HG03439 (cell line): ENCODE results near the gene CAMTA1.

ENCODE experiments used
- ATAC-seq: cut with Tn5 transposase; IDR thresholded peaks from one replicate; pipeline ENCODE4 v1.9.1; 2021; ENCODE audit warnings: mild to moderate bottlenecking, moderate library complexity; ENCODE audit not compliant: unreplicated experiment

CAMTA1 gene

DNA sequence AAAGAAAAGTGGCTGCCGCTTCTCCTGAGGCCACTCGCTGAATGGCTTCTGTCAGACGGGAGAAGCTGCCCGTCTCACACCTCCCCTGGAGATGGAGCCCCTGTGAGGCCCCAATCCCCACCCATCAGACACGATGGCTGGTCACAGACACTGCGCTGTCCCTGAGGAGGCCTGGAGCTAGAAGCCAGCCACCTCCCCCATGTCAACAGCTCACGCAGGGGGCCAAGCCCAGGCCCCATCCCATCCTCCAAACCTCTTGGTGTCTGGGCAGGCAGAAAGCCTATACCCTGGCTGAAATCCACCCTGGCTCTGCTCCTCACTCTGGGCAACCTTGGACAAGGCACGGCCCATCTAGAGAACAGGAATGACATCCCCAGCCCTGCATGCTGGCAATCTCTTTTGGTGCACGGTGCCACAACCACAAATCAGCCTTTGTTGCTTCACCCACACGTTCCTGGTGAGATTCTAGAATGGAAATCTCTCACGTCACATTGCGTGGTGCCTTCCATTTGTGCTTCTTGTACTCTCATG lies 711.9 kb downstream of the CAMTA1 start:
- no peak for ATAC-seq

DNA sequence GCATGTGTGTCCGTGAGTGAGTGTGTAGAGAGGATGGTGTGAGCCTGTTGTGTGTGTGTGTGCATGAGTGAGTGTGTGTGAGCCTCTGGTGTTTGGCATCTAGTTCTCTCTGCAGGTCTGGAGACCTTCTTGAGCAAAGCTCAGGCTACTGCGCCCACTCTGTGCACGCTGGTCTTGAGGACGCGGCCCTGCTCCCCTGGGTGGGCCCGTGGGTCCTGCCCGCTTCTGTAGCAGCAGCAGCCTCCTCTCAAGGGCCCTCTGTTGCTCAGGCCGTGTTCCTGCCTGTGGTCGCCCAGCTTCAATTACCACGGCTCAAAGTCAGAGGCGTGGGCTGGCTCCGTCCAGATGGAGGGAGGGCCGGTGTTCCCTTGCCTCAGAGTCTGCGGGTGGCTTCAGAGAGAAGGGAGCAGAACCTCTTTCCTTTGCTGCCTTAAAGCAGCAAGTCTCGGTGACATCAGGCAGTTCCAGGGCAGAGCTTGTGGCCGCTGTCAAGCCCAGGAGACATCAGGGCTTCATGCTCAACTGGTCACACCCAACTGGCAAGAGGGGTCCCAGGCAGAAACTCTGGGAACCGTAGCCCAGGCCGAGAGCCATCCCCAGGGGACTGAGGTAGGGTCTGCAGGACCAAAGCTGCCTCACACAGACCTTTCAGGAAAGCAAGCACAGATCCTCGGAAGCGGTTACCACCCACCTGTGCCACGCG lies 715.3 kb downstream of the CAMTA1 start:
- no peak for ATAC-seq

DNA sequence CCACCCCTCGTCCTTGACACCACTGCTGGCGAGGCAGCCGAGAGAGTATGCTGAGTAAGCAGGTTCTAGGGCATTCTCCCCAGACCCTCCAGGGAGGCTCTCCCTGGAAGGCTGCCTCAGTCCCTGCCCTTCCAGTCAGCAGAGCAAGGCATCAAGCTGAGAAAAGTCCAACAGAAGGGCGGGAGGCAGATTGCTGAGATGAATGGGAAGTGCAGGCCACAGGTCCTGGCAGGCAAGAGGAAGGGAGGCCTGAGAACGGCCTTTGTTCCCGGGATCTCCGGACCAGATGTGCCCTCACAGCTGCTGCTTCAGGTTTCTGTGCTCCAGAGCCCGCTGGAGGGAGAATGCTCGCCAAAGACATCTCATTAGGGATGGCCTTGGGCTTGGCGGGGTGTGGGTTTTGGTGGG lies 715.8 kb downstream of the CAMTA1 start:
- ATAC-seq, result no peak

DNA sequence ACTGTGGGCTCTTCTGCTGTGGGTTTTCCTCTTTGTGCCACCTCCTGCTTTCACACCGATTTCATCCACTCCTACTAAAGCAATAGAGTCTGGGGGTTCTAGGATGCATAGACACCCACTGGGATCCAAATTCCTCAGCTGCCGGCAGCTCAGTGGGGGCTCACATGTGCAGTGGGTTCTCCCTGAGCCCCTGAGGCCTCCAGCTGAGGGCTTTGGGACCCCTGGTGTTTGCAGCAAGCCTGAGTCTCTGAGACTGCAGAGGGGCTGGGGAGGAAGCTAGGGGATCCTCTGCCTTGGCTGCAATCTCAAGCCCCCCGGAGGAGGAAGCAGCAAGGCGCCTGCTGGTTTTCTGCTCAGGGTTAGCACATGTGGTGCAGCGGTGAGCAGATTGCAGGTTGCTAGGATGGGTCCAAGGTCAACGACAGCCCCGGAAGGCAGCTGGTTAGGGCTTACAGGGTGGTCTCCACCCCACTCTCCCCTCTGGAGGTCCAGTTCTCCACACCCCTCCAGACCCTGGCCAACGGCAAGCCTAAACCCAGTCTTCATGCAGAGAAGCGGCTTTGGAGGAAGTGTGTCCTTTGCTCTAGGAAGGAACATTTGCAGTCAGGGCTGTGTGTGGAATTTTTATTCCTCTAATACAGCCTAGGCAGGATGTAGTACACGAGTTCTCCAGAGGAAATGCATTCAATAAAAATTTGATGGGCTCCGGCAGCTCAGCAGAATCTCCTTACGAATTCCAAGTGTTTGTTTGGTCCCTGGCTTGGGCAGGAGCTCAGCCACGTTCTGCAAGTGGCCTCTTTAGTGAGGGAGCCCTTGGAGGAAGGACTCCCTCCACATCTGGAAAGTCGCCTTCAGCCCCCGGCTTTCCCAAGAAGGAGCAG lies 716.7 kb downstream of the CAMTA1 start:
- ATAC-seq, result no peak

DNA sequence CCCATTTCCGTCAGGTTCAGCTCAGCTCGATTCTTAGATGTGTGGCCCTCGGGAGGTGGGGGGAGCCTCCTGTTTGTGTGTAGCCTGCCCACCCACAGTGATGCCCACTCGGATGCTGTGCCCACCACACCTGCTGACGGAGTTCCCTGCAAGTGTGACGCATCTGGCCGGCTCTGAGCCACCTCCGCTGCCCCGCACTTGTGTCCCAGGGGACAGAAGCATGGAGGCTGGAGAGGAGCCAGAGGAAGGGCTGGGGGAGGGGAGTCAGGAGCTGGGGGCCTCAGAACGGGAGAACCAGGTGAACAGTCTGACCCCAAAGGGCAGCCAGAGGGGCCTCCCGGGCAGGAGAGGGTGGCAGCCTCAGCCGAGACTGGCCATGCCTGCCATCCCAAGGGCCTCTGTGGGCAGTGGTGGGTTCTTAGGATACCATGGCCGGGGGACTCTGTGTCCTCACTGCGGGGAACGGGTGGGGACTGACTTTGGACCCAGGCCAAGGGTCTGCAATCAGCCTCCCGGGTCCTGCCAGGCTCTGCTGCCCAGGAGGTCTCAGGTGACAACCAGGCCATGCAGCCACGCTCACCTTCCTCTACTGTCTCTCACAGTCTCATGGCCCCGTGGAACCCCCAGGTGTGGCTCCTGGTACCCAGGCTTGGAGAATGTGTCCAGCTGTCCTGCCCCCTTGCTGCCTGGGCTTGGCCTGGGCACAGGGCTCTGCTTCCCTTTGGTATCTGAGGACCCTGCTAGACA lies 718.6 kb downstream of the CAMTA1 start:
- ATAC-seq, result no peak

DNA sequence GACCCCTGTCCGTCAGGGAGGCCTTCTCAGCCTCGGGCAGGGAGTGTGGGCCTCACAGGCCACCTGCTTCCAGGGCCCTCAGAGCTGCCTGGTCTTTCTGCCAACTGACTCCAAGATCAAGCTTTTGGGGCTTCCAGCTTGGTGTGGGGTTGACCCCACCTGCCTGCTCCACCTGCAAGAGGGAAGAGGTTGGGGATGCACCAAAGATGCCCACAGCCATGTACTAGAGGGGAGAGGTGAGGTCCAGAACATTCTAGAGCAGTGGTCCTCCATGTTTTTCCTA lies 719.1 kb downstream of the CAMTA1 start:
- ATAC-seq, result no peak

DNA sequence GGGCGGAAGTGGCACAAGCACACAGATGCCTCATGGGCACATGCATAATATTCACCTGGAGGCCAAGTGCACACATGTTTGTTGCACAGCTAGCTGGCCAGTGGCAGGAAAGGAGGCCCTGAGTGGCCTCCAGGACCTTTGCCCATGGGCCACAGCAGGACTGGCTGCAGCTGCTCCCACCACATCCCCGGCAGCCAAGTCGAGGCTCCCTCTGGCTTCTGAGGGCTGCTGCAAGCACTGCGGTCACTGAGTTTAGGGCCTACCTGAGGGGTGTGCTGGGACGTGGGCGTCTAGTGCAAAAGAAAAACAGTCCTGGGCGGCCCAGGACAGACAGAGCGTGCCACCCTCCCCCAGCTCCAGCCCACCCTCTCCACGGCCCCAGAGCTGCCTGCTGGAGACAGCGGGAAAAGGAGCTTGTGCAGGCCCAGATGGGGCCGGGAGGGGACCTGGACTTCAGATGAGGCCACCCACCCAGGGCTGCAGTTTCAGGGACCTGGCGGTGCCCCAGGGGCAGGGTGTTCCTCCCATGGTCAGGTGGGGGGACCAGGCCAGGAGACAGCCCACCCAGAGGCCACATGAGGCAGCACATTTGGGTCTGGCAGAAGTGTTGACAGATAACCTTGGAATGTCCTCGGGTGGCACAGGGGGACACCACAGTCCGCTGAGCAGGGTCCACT lies 720.0 kb downstream of the CAMTA1 start:
- no peak for ATAC-seq

DNA sequence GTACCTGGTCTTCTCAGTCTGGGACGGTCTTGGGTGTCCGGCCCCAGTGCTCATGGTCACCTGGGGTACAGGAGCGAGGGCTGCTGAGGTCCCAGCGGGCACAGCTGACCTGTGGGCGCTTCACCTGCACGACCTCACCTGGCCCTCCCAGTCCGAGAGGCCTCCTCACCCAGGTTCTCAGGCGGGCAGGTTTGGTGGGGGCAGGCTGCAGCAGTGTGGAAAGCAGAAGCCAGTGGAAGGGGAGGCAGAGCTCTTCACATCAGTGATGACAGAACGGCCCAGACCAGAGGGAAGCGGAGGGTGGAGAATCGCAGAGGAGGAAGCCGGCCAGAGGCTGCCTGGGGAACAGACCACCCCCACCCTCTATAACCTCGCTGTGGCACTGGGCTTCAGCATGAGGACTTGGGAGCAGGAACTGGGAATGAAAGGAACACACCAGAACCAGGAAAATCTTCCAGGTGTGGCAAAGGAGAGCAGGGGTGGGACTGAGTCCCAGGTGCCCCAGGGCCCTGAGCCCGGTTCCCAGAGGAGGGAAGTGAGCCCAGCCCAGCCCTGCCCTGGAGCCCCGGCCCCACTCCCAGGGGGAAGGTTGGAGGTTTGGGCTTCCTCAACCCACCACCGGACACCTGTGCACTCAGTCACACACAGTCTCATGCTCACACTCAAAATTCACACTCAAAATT lies 720.7 kb downstream of the CAMTA1 start:
- no peak for ATAC-seq

DNA sequence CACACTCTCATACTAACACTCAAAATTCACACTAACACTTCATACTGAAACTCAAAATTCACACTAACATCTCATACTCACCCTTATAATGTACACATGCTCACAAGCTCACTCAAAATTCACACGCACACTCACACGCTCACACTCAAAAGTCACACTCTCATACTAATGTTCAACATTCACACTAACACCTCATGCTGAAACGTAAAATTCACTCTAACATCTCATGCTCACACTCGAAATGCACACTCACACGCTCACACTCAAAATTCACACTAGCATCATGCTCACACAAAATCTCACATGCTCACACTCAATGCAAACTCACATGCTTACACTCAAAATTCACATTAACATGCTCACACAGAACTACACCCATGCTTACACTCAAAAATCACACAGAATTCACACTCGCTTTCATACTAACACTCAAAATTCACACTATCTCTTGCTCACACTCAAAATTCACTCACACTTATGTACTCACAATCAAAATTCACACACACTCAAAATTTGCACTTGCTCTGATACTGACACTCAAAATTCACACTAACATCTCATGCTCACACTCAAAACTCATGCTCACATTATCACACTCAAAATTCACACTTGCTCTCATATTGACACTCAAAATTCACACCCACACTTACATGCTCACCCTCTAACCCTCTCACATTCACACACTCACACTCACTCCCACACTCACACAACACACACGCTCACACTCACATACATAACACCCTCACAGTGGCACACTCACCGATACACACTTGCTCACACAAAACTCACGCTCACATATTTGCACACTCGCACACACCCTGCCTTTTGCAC lies 721.4 kb downstream of the CAMTA1 start:
- ATAC-seq, result no peak

DNA sequence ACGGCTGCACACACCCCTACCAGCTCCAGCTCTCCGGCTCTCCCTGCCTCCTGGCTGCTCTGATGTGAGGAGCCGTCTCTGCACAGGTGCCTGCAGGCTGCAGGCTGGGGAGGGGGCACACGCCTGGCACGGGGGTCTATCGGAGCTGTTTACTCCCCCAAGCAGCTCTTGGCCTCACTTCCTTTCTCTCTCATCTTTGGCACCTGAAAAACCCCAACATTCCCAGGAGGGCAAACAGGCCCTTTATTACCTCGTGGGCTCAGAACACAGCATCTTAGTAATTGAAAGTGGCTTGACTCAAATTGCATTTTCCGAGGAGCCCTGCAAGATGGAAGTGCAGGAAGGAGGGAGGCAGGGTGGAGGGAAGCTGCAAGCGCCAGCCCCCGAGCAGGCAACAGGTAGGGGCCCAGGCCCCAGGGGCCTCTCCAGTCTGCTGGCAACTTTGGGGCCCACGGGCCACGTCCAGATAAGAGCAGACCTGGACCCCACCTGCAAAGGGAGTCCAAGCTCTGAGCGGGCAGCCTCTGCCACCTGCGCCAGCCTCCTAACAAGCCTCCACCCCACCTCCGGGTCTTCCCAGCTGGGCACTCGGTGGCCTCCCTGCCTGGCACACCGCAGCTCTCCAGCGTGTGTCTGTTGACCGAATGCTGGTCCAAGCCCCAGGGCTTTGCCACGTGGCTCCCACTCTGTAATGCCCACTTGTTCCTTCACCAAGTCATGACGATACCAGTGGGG lies 722.2 kb downstream of the CAMTA1 start:
- no peak for ATAC-seq

DNA sequence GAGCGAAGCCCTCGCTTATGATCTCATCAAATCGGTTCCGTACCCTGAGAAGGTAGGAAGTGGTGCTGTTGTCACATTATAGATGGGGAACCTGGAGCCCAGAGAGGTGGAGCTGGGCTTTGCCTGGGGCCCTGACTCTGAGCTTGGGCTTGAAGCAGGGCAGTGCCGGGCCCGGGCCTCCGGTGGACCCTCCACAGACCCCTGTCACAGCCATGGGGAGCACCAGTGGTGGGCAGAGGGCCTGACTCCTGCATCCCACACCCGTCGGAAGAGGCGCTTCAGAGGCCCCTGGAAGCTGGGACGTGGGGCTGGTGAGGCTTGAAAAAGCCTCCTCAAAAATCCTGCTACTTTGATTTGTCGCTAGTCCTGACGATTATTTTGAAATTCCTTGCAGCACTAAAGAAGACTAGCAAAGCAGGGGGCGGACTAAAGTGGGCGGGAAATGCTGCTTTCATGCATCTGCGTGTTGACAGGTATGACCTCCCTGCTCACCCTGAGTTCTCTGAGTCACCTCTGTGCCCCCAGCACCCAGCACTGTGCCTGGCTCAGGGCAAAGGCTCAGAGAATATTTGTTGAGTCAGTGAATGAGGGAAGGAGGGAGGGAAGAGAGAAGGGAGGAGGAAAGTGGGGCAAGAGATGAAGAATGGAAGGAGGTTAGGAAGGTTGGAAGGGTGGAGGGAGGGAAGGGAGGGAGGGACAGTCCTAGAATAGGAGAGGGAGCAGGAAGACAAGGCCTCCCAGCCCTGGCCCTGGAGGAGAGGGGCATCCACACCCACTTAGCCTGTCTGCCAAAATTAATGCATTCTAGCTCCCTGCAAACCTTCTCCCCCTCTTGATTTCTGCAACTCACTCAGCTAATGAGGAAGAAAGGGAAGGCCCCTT lies 723.0 kb downstream of the CAMTA1 start:
- no peak for ATAC-seq

DNA sequence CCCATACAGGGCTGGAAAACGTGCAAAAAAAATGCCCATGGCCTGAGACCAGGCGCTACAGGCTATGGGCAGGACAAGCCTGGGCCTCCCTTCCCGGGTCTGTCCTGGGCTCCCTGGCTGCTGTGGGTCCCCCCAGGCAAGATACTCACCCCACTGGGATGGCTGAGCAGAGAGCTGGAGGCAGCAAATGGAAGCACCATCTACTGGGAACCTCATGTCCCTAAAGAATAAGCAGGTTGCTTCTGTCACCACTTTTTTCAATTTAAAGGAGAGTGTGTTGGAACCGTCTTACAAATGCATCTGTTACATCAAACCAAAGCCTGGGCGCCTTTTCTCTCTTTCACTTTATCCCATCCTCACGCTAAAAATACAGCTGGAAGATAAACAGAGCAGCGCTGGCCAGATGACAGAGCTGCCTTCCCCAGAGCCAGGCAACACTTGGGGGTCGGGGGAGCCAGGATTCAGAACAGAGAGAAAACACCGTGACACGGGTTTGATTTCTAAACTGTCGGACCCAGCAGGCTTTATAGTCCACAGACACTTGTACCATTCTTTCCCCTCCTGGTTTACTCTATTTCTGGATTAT lies 723.8 kb downstream of the CAMTA1 start:
- no peak for ATAC-seq

DNA sequence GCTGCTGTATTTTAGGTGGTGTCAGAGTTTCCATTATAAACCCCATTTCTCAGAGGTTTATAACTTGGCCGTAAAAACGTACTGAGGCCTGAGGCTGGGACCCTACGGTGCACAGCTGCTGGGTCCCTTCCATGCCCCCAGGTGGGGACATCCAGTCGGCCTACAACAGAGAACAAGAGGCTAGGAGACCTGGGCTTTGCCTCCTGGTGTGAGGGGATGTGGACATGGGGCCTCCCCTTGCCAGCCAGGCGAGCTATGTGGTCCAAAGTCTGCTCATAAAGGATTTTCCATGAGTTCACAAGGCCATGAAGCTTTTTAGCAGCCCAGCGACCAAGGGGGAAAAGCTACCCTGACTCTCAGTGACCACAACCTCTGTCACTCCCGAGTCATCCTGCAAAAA lies 724.3 kb downstream of the CAMTA1 start:
- no peak for ATAC-seq

DNA sequence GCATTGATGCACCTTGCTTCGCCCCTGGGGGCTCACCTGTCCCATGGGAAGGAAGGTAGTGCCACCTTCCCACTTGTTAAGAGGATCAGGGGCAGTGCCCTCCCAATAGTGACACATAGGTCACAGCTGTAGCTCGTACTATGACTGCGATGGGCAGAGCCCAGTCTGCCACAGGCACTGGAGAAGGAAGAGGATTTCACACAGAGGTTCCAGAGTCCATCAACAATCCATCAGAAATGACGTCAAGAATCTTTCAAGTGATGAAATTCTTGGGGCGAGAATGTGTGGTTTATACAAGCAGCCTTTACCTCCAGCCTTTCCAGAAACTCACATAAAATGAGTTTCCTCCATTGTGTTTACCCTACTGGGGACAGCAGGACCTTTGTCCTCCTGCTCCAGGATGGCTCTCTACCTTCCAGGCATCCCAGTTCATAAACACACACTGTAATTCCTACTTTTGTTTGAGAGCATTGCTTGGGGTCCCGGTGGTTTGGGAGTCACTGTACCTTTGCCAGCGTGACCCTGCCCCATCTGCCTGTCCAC lies 725.2 kb downstream of the CAMTA1 start:
- ATAC-seq, result no peak

DNA sequence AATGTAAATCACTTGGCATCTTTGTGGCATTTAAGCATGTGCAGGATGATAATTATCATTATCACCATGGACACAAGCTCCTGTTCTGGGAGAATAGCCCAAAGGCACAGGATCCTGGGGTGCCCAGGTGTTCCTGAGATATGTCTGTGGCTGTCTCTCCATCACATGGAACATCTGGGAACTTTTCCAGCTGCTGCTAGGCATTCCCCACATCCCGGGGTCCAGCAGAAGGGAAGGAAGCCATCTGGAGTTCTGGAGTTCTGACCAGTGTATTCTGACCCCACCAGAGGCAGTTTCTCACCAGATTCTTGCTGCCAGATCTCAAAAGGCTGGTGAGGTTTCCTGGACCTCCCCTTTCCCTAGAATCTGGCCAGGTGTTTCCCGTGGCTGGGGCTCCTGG lies 726.1 kb downstream of the CAMTA1 start:
- no peak for ATAC-seq

DNA sequence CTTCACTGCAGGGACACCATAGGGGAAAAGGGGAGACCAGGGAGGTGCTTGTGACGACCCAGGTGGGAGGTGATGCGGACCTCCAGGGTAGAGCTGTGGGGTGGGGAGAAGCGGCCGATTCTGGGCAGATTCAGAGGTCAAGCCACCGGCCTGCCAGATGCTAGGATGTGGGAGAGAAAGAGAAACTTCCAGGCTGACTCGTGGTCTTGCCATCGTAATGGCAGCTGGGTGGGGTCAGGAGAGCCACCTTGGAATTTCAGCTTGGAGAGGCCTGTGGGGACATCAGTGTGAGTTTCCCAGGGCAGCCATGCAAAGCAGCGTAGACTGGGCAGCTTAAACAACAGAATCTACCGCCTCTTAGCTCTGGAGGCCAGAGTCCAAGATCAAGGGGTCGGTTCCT lies 727.8 kb downstream of the CAMTA1 start:
- ATAC-seq, result no peak

DNA sequence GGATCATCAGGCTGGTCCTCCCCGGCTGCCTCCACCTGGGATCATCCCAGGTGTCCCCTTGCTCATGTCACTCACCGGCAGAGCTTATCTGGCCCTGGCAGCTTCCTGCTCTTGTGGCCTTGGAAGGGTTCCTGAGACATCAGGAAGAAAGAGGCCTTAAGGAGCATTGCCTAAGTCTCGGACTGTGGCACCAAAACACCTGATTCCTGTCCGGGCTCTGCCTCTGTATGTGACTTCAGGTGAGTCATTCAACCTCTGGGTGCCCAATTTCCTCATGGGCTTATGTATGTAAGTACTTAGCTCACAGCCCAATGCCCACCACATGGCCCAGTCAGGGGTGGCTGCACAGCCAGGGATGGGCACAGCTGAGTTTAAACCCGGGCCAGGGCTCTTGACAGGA lies 729.9 kb downstream of the CAMTA1 start:
- ATAC-seq, result no peak
